NCI-H187 treated with DMSO at 0.1 percent for 48 hours (cell line): Measurements from ENCODE around the gene CLASP1.
"Not testable (repeated sequence)": the region's sequence is repeated elsewhere in the genome, so short reads cannot be mapped to it uniquely, and the experiment has no call there.

Experiments used
- DNase-seq: peaks from one replicate; lab custom pipeline; 2025; lab: John Stamatoyannopoulos, UW

Gene CLASP1

DNA sequence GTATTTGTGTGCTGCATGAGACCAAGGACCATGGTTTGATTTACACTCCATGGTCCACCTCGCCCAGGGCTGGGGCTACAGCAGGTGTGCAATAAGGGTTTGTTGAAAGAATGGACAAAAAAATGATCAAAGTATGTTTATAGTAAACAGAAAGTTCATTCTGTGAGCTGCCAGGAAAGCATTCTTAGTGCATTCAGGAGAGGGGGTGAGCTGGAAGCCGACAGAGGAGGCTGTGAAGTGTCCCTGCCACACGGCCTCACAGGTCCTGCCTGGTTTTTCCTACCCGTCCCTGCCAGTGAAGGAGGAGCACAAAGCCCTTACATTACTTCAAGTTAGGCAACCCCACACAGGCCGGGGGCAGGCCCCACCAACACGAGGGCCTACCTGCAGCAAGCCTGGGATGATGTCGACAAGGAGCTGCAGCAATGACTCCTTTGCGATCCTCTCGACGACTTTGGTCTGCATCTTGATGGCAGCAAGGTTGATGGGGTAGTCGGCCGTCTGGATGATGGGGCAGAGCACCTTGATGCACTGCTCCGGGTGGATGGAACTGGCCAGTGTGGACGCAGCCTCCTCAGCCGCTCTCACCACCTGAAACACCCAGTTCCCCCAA lies 301.0 kb downstream of the CLASP1 start:
- DNase-seq: no peak

- no peak for DNase-seq
Measured at GRCh38 chr2:121346859-121347258, 302.4 kb downstream of the CLASP1 start.

GRCh38 chr2:121346407-121346806 lies 302.9 kb downstream of the CLASP1 start:
- DNase-seq: no peak

GRCh38 chr2:121345887-121346286 lies 303.4 kb downstream of the CLASP1 start:
- DNase-seq: no peak

DNA sequence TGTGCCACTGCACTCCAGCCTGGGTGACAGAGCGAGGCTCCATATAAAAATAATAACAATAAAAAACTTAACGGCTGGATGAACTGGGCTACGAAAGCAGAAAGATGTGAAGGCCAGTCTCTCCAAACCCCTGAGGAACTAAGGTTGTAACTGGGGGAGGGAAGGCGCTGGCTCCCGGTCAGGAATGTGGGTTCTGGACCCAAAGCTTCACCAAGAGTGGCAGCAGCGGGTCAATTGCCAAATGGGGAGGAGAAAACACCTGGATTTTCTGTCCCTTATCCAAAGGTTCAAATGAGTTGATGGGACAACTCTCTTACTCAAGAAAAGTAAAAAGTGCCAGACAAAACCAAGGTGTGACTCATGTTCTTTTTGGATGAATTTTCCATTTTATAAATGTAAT lies 304.2 kb downstream of the CLASP1 start:
- no peak for DNase-seq

- not testable (repeated sequence) for DNase-seq
Measured at GRCh38 chr2:121343828-121344399, 305.3 kb downstream of the CLASP1 start.

DNA sequence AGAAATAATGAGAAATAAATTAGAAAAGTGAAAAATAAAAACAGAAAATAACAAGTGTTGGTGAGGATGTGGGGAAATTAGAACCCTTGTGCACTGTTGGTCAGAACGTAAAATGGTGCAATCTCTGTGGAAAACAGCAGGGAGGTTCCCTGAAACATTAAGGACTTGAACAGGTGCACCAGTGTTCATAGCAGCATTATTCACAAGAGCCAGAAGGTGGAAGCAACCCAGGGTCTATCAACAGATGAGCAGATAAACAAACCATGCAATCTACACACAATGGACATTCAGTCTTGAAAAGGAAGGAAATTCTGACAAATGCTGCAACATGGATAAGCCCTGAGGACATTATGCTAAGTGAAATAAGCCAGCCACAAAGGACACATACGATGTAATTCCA lies 306.1 kb downstream of the CLASP1 start:
- no peak for DNase-seq

GRCh38 chr2:121342751-121343150 lies 306.5 kb downstream of the CLASP1 start:
- DNase-seq: no peak

DNA sequence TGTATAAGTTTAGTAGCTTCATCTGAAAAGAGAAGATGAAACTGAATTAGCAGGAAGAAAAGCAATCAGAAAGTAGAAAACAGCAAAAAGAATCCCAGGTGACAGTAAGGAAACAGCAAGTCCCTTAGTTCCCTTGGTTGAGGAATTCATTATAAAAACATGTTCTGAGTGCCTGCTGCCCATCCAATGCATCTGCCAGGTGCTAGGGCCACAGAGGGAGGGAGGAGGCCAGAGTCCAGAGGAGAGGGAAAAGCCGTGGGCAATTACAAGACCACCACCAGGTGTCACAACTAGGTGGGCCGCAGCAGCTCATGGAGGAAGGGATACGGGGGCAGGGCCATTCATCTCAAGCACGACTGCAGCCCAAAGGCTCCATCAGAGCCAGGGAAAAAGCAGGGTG lies 308.3 kb downstream of the CLASP1 start:
- no peak for DNase-seq

DNA sequence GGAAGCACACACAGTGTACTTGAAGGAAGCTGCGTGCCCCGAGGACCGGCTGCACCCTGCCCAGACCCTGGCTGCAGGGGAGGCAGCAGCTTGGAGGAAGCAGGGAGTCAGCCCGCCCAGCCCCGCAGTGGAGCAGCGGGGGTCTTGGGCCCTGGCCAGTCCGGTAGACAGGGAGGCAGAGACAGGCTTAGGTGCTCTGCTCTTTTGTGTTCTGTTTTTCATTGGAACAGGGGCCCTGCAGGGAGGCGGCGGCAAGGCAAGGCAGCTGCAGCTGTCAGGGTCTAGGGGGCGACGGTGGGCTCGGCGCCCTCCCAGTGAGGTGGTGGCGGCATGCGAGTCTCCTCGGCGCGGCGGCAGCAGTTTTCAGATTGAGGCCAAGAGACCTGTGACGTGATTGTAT lies 311.0 kb downstream of the CLASP1 start:
- no peak for DNase-seq

DNA sequence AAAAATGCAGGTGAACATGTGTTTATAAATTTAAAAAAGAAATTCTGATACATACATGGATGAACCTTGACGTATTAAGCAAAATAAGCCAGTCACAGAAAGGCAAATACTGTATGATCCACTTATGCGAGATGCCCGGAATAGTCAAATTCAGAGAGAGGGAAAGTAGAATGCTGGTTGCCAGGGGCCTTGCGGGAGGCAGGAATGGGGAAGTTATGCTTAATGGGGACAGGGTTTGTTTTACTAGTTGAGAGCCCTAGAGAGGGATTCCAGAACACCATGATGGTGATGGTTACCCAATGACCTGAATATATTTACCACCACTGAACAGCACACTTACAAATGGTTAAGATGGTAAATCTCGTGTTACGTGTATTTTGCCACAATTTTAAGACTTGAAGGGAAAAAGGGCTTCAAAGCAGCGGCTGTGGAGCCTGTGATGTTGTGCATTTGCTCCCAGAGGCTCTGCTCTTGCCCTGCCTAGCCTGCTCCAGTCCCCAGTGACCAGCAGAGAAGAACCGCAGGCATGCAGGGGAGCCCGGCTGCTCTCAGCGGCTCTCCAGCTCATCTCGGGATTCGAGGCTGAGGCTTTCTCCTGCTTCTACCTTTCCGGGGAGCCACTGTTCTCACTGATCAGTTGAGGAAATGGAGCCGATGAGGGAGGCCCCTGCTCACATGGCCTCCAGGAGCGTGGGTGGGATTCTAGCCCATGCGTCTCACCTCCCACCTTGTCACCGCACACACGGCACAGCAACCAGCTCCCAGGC lies 312.6 kb downstream of the CLASP1 start:
- no peak for DNase-seq

- no peak for DNase-seq
Measured at GRCh38 chr2:121335294-121336290, 313.7 kb downstream of the CLASP1 start.

GRCh38 chr2:121334581-121335293 lies 314.5 kb downstream of the CLASP1 start:
- DNase-seq: no peak

- no peak for DNase-seq
Measured at GRCh38 chr2:121333834-121334558, 315.3 kb downstream of the CLASP1 start.

GRCh38 chr2:121333231-121333630 lies 316.0 kb downstream of the CLASP1 start:
- DNase-seq: no peak

DNA sequence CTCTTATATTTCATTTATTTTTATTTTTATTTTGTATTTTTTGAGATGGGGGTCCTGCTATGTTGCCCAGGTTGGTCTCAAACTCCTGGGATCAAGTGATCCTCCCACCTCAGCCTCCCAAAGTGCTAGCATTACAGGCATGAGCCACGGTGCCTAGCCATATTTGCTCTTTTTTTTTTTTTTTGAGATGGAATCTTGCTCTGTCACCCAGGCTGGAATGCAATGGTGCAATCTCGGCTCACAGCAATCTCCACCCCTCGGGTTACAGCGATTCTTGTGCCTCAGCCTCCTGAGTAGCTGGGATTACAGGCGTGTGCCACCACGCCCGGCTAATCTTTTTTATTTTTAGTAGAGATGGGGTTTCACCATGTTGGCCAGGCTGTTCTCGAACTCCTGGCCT lies 317.9 kb downstream of the CLASP1 start:
- DNase-seq: not testable (repeated sequence)

GRCh38 chr2:121330921-121331320 lies 318.3 kb downstream of the CLASP1 start:
- no peak for DNase-seq

DNA sequence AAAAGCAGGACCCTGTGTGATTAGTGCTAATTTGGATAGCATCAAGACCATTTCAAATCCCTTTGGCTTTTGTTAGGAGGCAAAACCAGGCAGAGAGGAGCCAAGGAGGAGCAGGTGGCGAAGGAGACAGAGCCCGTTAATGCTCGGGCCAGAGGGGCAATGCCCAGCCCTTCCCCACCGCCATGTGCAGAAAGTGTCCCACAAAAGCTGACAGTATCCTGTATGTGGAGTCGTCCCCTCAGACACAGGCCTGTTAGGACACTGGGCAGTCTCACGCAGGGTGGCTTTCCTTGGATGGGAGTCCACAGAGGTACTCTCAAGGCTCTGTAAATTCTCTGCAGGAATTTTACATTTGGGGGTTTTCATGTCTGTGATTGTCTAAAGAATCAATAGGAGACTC lies 319.5 kb downstream of the CLASP1 start:
- no peak for DNase-seq

- no peak for DNase-seq
Measured at GRCh38 chr2:121326628-121327027, 322.6 kb downstream of the CLASP1 start.

DNA sequence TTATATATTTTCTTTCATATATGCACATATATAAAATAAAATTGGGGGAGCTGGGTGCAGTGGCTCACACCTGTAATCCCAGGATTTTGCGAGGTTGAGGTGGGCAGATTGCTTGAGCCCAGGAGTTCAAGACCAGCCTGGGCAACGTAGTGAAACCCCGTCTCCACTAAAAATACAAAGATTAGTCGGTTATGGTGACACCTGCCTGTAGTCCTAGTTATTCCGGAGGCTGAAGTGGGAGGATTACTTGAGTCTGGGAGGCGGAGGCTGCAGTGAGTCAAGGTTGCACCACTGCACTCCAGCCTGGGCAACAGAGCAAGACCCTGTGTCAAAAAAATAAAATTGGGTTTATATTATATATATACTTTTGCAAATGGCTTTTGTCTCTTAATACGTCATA lies 324.7 kb downstream of the CLASP1 start:
- no peak for DNase-seq

DNA sequence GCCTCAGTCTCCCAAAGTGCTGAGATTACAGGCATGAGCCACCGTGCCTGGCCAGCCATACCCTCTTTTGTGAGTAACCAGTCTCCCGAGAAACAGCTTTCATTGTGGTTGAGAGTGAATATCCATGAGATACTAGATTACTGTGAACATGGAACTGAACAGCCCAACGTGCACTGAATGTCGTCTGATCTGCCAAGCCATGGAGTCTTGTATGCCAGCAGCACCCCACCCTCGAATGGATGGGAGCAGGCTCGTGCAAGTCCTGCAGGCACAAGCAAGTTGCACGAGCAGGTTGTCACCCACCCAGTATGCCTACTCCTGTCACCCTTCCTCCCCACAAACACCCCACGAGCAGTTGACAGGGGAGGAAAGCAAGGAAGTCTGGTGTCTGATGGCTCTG lies 327.8 kb downstream of the CLASP1 start:
- no peak for DNase-seq
